Upper lobe of left lung (tissue), 4 donors: ENCODE results near the gene IQCF6.

Experiments
- EP300 ChIP-seq, 4 donors: sonication (generic); formaldehyde crosslinking; IDR thresholded peaks; one replicate each; pipeline ENCODE4 v1.5.1; 2017; ENCODE audit warnings: antibody characterized with exemption in 4 of 4, control low read depth in 2 of 4
- POLR2A ChIP-seq, 4 donors: fragments of 450-650 bp; IDR thresholded peaks; one replicate each; pipeline ENCODE4 v1.5.1; 2016 to 2017; ENCODE audit warnings: antibody characterized with exemption in 4 of 4, mild to moderate bottlenecking in 2 of 4
- TF ChIP-seq, protein P1 (sequence below), 6 experiments: fragments of 450-650 bp in 4 of 6; fragments of 200-600 bp in 2 of 6; sonication (generic) in 2 of 6; IDR thresholded peaks; one replicate each; pipeline ENCODE4 v1.5.1; 2016 to 2019; ENCODE audit warnings: antibody characterized with exemption in 6 of 6

DNA sequence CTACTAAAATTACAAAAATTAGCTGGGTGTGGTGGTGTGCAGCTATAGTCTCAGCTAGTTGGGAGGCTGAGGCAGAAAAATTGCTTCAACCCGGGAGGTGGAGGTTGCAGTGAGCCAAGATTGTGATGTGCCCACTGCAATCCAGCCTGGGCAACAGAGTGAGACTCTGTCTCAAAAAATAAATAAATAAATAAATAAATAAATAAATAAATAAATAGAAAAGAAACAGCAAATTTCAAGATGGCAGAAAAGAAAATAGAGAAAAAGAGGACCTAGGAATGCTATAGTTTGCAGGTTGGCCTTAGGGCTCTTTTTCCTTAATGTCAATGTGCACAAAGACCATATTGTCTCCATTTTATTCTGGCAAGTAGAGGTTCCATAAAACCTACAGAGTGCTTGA lies 28.2 kb downstream of the IQCF6 start:
- TF ChIP-seq, protein P1, sequence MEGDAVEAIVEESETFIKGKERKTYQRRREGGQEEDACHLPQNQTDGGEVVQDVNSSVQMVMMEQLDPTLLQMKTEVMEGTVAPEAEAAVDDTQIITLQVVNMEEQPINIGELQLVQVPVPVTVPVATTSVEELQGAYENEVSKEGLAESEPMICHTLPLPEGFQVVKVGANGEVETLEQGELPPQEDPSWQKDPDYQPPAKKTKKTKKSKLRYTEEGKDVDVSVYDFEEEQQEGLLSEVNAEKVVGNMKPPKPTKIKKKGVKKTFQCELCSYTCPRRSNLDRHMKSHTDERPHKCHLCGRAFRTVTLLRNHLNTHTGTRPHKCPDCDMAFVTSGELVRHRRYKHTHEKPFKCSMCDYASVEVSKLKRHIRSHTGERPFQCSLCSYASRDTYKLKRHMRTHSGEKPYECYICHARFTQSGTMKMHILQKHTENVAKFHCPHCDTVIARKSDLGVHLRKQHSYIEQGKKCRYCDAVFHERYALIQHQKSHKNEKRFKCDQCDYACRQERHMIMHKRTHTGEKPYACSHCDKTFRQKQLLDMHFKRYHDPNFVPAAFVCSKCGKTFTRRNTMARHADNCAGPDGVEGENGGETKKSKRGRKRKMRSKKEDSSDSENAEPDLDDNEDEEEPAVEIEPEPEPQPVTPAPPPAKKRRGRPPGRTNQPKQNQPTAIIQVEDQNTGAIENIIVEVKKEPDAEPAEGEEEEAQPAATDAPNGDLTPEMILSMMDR (IDR thresholded peaks at IDR 0.05): no peak
- TF ChIP-seq EP300 (IDR thresholded peaks at IDR 0.05) (no peak), POLR2A (IDR thresholded peaks at IDR 0.05) (no peak)
